Fibroblast of peridontal ligament (primary cell): ENCODE data around the gene CNGB1.
"Not testable (repeated sequence)": the region's sequence is repeated elsewhere in the genome, so short reads cannot be mapped to it uniquely, and the experiment has no call there.

ENCODE experiments used
- DNase-seq: peaks from one replicate; pipeline ENCODE4 v3.0.0-alpha.2; 2010; ENCODE audit errors: extremely low read depth

CNGB1 gene

GRCh38 chr16:57929250-57929649 is 41.7 kb downstream of the CNGB1 start:
- no peak for DNase-seq

GRCh38 chr16:57926041-57926440 is 44.9 kb downstream of the CNGB1 start:
- no peak for DNase-seq

DNA sequence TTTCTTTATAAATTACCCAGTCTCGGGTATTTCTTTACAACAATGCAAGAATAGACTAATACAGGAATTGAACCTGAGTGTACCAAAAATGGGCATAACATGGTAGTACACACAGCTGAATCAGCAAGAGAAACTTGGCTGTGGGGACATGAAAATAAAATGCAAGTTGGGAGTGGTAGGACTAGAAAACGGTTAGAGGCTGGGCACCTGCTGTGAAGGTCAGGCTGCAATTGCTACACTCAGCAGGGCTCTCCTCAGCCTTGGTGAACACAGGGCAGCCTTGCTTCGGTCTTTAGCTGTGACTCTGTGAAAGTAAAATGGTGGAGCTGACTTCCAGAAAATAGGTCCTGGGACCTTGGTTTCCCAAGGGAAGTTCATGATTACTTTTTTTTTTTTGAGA is 45.6 kb downstream of the CNGB1 start:
- no peak for DNase-seq

DNA sequence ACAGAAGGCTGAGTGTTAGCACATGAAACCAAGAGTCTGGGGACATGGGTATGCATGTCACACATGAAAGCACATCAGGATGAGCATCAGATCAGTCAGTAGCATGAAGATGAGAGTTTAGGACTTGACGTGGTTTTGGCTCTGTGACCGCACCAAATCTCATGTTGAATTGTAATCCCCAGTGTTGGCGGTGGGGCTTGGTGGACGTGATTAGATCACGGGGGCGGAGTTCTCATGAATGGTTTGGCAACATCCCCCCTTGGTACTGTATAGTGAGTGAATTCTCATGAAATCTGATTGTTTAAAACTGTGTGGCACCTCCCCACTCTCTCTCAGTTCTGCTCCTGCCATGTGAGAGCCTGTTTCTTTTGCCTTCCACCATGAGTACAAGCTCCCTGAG is 46.4 kb downstream of the CNGB1 start:
- no peak for DNase-seq

DNA sequence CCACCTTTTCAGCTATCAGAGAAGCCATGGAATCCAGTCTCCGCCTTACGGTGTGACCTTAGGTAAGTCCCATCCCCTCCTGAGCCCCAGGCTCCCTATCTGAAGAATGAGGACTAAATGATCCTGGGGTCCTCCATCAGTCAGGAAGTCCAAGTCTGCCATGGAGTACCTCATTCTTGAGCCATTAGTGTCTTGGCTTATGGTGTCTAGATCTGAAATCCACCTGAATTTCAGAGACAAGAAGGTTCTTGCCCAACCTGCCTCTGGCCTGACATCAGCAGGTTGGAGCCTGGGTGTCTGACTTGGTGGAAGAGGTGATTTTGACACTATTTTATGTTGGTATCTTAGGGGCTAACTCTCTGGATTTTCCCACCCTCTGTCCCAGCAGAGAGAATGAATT is 47.1 kb downstream of the CNGB1 start:
- DNase-seq, result no peak

- DNase-seq, result no peak
Observed at GRCh38 chr16:57923418-57923817, 47.5 kb downstream of the CNGB1 start.

DNA sequence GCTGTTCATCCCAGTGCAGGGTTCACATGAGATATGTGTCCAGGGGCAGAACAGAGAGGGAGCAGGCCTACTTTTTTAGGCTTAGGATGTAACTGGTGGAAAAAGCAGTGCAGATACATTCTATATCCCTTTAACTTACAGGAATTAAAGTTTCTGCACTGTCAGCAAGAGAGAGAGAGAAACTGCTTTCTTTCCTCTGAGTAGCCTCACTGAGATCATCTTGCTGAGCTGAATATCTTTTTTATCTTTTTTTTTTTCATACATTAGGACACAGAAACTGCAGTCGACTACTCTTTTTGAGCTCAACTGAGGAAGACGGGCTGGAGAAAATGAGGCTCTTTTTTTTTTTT is 50.1 kb downstream of the CNGB1 start:
- no peak for DNase-seq

GRCh38 chr16:57920215-57920879 is 50.6 kb downstream of the CNGB1 start:
- no peak for DNase-seq

- DNase-seq, result no peak
Observed at GRCh38 chr16:57918994-57919393, 51.9 kb downstream of the CNGB1 start.

GRCh38 chr16:57918444-57918843 is 52.5 kb downstream of the CNGB1 start:
- no peak for DNase-seq

DNA sequence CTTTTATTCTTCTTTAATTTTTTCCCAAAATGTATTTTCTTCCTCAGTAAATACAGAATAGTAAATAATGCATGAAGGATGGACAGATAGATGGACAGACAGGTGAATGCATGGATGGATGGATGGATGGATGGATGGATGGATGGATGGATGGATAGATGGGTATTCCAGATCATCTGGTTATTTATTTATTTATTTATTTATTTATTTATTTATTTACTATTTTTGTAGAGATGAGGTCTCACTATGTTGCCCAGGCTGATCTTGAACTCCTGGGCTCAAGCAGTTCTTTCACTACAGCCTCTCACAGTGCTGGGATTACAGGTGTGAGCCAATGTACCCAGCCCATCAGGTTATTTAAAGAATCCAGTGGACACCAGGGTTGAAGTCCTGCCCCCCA is 53.0 kb downstream of the CNGB1 start:
- DNase-seq, result not testable (repeated sequence)

- DNase-seq, result not testable (repeated sequence)
Observed at GRCh38 chr16:57917489-57917888, 53.4 kb downstream of the CNGB1 start.

GRCh38 chr16:57916735-57917438 is 54.0 kb downstream of the CNGB1 start:
- DNase-seq, result no peak

DNA sequence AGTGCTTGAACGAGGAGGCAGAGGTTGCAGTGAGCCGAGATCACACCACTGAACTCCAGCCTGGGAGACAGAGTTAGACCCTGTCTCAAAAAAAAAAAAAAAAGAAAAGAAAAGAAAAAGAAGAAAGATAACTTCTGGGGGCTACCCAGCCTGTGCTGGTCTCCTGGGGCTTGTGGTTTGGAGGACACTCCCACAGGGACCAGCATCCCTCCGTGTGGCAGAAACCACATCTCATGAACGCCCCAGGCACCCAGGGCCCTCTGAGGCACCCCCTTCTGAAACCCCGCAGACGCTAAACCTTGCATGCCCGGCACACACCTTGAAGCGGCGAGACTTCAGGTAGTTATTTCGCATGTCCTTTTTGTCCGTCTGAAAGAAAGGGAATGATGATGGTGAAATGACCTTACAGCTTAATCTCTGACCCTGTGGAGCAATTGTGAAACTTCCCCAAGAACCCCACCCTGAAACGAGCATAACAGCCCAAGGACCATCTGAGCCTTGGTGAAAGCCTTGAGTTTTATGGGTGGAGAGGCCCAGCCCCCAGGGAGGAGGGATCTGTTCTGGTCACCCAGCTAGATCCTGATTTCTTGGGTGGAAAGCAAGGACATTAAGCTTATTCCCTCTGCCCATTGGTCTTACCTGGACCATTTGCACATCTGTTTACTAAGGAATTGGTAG is 55.0 kb downstream of the CNGB1 start:
- DNase-seq, result no peak

GRCh38 chr16:57915267-57915666 is 55.7 kb downstream of the CNGB1 start:
- DNase-seq, result no peak

- DNase-seq, result no peak
Observed at GRCh38 chr16:57914244-57915173, 56.4 kb downstream of the CNGB1 start.

- DNase-seq, result no peak
Observed at GRCh38 chr16:57912529-57913260, 58.2 kb downstream of the CNGB1 start.

GRCh38 chr16:57911743-57912142 is 59.2 kb downstream of the CNGB1 start:
- DNase-seq, result no peak

DNA sequence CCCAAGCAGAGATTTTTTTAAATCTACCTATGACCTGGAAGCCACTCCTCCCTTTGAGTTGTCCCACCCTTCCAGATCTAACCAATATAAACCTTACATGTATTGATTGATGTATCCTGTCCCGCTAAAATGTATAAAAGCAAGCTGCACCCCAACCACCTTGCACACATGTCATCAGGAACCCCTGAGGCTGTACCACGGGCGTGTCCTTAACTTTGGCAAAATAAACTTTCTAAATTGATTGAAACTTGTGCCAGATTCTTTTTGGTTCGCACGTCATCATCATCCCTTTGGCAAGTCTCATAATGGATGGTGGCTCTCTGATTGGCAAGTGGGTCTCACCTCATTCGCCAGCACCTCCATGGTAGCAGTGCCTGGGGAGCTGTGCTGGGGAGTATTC is 60.2 kb downstream of the CNGB1 start:
- DNase-seq, result no peak

DNA sequence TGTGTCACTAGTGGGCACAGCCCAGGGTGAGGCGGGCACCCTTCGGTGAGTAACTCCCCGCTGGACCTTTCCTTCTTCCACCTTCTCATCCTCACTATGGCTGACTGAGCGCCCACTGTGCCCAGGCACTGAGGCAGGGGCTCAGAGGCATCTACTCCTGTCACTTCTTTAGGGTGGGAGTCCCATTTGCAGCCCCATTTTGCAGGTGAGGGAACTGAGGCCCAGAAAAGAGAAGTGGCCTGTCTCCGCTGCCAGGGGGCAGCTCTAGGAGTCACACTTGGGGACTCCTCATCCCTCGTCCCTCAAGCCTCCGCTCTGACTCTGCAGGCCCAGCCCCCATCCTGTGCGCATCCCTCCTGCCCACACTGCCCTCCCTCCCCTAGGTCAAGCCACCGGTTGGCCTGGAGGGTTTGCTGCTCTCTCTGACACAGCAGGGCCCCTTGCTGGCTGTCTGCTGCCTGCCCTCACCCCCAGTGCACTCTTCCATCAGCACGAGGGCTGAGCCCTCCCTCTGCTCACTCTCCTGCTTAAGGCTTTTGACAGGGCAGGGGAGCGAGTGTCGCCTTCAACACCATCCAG is 62.4 kb downstream of the CNGB1 start:
- no peak for DNase-seq
